PFSK-1 (cell line): ENCODE results near the gene TCF12.

ENCODE experiments used
- POLR2AphosphoS5 ChIP-seq: IDR thresholded peaks from 2 replicates; pipeline ENCODE4 v1.6.1; 2012; ENCODE audit warnings: low read depth, mild to moderate bottlenecking, control low read depth, low read length, moderate library complexity
- SIN3A ChIP-seq: IDR thresholded peaks from 2 replicates; pipeline ENCODE4 v1.6.1; 2012; ENCODE audit warnings: mild to moderate bottlenecking, low read length, moderate library complexity, borderline replicate concordance; ENCODE audit not compliant: insufficient read depth
- TAF1 ChIP-seq: IDR thresholded peaks from 2 replicates; pipeline ENCODE4 v1.6.1; 2012; ENCODE audit warnings: low read length, control low read depth, borderline replicate concordance; ENCODE audit not compliant: insufficient read depth

DNA sequence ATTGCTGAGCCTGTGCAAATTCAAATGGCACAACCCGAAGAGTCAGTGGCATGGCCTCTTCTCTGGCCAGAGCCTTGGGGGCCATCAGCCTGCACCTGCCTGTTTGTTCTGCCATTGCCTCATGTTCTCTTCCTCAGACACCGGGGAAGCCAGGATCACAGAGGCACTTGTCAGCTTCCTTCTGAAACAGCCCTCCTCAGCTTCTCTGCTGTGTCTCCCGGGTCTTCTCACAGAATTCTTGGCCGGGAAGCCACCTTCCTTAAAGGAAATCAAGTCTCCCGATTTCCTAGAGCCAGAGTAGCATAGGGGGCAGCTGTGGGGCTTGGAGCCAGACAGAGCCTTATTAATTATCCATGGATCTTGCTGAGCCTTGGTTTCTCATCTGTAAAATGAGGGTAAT is 410.5 kb downstream of the TCF12 start:
- TF ChIP-seq SIN3A = no peak
- no peak for TF ChIP-seq TAF1
- no peak for TF ChIP-seq POLR2AphosphoS5
